H9 (cell line): ENCODE measurements around the gene DEDD2. TPM values are rescaled to one million over a fixed set of nuclear protein-coding genes. Genes with fewer than 3 reads are reported as not detected.

Experiments
- DNase-seq: peaks from one replicate; pipeline ENCODE4 v3.0.0-alpha.2; 2017
- H2AFZ ChIP-seq: one replicate; pipeline ENCODE4 v1.6.1; 2013; ENCODE audit warnings: mild to moderate bottlenecking, low read length, control low read depth, moderate library complexity
- H2AK5ac ChIP-seq: 2 replicates; pipeline ENCODE4 v1.6.1; 2013; ENCODE audit warnings: low read length, control low read depth, mixed read lengths; ENCODE audit not compliant: insufficient read length
- H2BK120ac ChIP-seq: one replicate; pipeline ENCODE4 v1.6.1; 2013; ENCODE audit warnings: low read depth, mild to moderate bottlenecking, low read length, control low read depth, inconsistent platforms; ENCODE audit not compliant: poor library complexity, severe bottlenecking
- H2BK12ac ChIP-seq: 2 replicates; pipeline ENCODE4 v1.6.1; 2013; ENCODE audit warnings: low read length, control low read depth, mixed read lengths, low read depth; ENCODE audit not compliant: insufficient read length
- H2BK15ac ChIP-seq: 2 replicates; pipeline ENCODE4 v1.6.1; 2013; ENCODE audit warnings: low read depth, low read length, control low read depth
- H2BK20ac ChIP-seq: one replicate; pipeline ENCODE4 v1.6.1; 2013; ENCODE audit warnings: low read depth, mild to moderate bottlenecking, low read length, control low read depth, inconsistent platforms; ENCODE audit not compliant: poor library complexity, severe bottlenecking
- H2BK5ac ChIP-seq: 2 replicates; pipeline ENCODE4 v1.6.1; 2013; ENCODE audit warnings: low read length, control low read depth, mixed read lengths; ENCODE audit not compliant: insufficient read length
- H3K14ac ChIP-seq: 2 replicates; pipeline ENCODE4 v1.6.1; 2013; ENCODE audit warnings: low read length, control low read depth; ENCODE audit not compliant: insufficient read depth
- H3K18ac ChIP-seq: 2 replicates; pipeline ENCODE4 v1.6.1; 2013; ENCODE audit warnings: low read depth, mild to moderate bottlenecking, mixed read lengths, low read length, control low read depth; ENCODE audit not compliant: insufficient read length
- H3K23ac ChIP-seq: 2 replicates; pipeline ENCODE4 v1.6.1; 2013; ENCODE audit warnings: low read length, control low read depth, mixed read lengths, low read depth; ENCODE audit not compliant: insufficient read length
- H3K23me2 ChIP-seq: 2 replicates; pipeline ENCODE4 v1.6.1; 2013; ENCODE audit warnings: low read depth, mild to moderate bottlenecking, mixed read lengths, low read length, control low read depth; ENCODE audit not compliant: insufficient read length, poor library complexity, severe bottlenecking
- H3K27ac ChIP-seq: 2 replicates; pipeline ENCODE4 v1.5.1; 2013; ENCODE audit warnings: low read length, control low read depth, mixed read lengths, low read depth; ENCODE audit not compliant: insufficient read length
- H3K27me3 ChIP-seq: 2 replicates; pipeline ENCODE4 v1.6.1; 2013; ENCODE audit warnings: low read length, control low read depth, inconsistent platforms; ENCODE audit not compliant: insufficient read depth
- H3K4ac ChIP-seq: 2 replicates; pipeline ENCODE4 v1.6.1; 2013; ENCODE audit warnings: low read depth, mild to moderate bottlenecking, control low read depth, inconsistent platforms, low read length, moderate library complexity
- H3K4me1 ChIP-seq: 2 replicates; pipeline ENCODE4 v1.6.1; 2013; ENCODE audit warnings: low read length, control low read depth, inconsistent platforms; ENCODE audit not compliant: insufficient read depth
- H3K4me2 ChIP-seq: 2 replicates; pipeline ENCODE4 v1.6.1; 2013; ENCODE audit warnings: low read length, control low read depth, mixed read lengths; ENCODE audit not compliant: insufficient read length, insufficient read depth
- H3K56ac ChIP-seq: 2 replicates; pipeline ENCODE4 v1.6.1; 2013; ENCODE audit warnings: low read depth, mild to moderate bottlenecking, mixed read lengths, low read length, control low read depth; ENCODE audit not compliant: insufficient read length
- H3K79me1 ChIP-seq: 2 replicates; pipeline ENCODE4 v1.6.1; 2013; ENCODE audit warnings: low read depth, mild to moderate bottlenecking, moderate library complexity, low read length, control low read depth, inconsistent platforms; ENCODE audit not compliant: insufficient read depth, poor library complexity, severe bottlenecking
- H3K79me2 ChIP-seq: 2 replicates; pipeline ENCODE4 v1.6.1; 2013; ENCODE audit warnings: low read length, control low read depth, inconsistent platforms; ENCODE audit not compliant: insufficient read depth
- H3K9ac ChIP-seq: 2 replicates; pipeline ENCODE4 v1.6.1; 2013; ENCODE audit warnings: low read length, control low read depth, mixed read lengths; ENCODE audit not compliant: insufficient read length; ENCODE audit errors: extremely low read depth
- H3K9me3 ChIP-seq: one replicate; pipeline ENCODE4 v1.6.1; 2013; ENCODE audit warnings: low read depth, low read length, inconsistent platforms; ENCODE audit not compliant: control insufficient read depth
- H3T11ph ChIP-seq: one replicate; pipeline ENCODE4 v1.6.1; 2013; ENCODE audit warnings: mild to moderate bottlenecking, low read length, control low read depth, inconsistent platforms
- H4K20me1 ChIP-seq: one replicate; pipeline ENCODE4 v1.6.1; 2013; ENCODE audit not compliant: control insufficient read depth, insufficient read length, insufficient read depth
- H4K5ac ChIP-seq: 2 replicates; pipeline ENCODE4 v1.6.1; 2013; ENCODE audit warnings: low read depth, mild to moderate bottlenecking, mixed read lengths, low read length, control low read depth; ENCODE audit not compliant: insufficient read length
- H4K8ac ChIP-seq: replicated peaks from 2 replicates; pipeline ENCODE4 v1.6.1; 2013; ENCODE audit warnings: low read length, control low read depth, mixed read lengths, low read depth; ENCODE audit not compliant: insufficient read length
- H4K91ac ChIP-seq: 2 replicates; pipeline ENCODE4 v1.6.1; 2013; ENCODE audit warnings: low read depth, mild to moderate bottlenecking, moderate library complexity, mixed read lengths, low read length, control low read depth; ENCODE audit not compliant: insufficient read length
- H3K27ac Mint-ChIP-seq, 3 experiments: 2 replicates in 2 of 3; 3 replicates in 1 of 3; pipeline ENCODE4 v1.8.0; 2020 to 2021; ENCODE audit warnings: mixed read lengths in 3 of 3, mild to moderate bottlenecking in 1 of 3, moderate library complexity in 1 of 3
- H3K27me3 Mint-ChIP-seq: 2 replicates; pipeline ENCODE4 v1.8.0; 2021; ENCODE audit warnings: low read depth, mild to moderate bottlenecking, moderate library complexity, mixed read lengths
- H3K36me3 Mint-ChIP-seq, 3 experiments: 2 replicates in 2 of 3; 3 replicates in 1 of 3; pipeline ENCODE4 v1.8.0; 2020 to 2021; ENCODE audit warnings: low read depth in 3 of 3, mixed read lengths in 3 of 3; ENCODE audit not compliant: insufficient read depth in 1 of 3
- H3K4me1 Mint-ChIP-seq, 2 experiments: 2 replicates each; pipeline ENCODE4 v1.8.0; 2020; ENCODE audit warnings: mixed read lengths in 2 of 2
- H3K4me3 Mint-ChIP-seq, 2 experiments: 2 replicates in 1 of 2; 3 replicates in 1 of 2; pipeline ENCODE4 v1.8.0; 2020 to 2021; ENCODE audit warnings: mild to moderate bottlenecking in 2 of 2, mixed read lengths in 2 of 2, moderate library complexity in 1 of 2
- H3K9me3 Mint-ChIP-seq, 2 experiments: 2 replicates in 1 of 2; 3 replicates in 1 of 2; pipeline ENCODE4 v1.8.0; 2020; ENCODE audit warnings: mild to moderate bottlenecking in 2 of 2, mixed read lengths in 2 of 2, moderate library complexity in 1 of 2
- CTCF ChIP-seq: fragments of 200-600 bp; sonication (generic); conservative IDR thresholded peaks from 3 replicates; pipeline ENCODE4 v1.8.0; 2021; ENCODE audit warnings: antibody characterized with exemption, mild to moderate bottlenecking
- WGBS: extraction: QIAGEN DNeasy Blood & Tissue Kit; methylation state at CpG from one replicate; pipeline ENCODE4 v1.1.7; 2013; ENCODE audit warnings: missing lambda C conversion rate, low lambda C conversion rate, mixed read lengths; ENCODE audit not compliant: insufficient read length; ENCODE audit errors: extremely low coverage; 5-methylcytosine and 5-hydroxymethylcytosine counted together
- total RNA-seq: library from RNA; stranded (reverse); gene quantifications from 2 replicates; pipeline ENCODE4 v1.2.1, GENCODE V29; 2021

DEDD2 gene
- total RNA-seq, 1 experiment from 2014 or later = 32.3 TPM

- Histone ChIP-seq H2BK15ac (no peak overlapping the region), H2BK5ac (no peak overlapping the region), H3K23ac (no peak overlapping the region), H3K56ac (no peak overlapping the region), H4K5ac (no peak overlapping the region), H3K27ac (no peak overlapping the region), H3K4me2 (no peak overlapping the region), H3K27me3 (no peaks in the 10 kb centered on the region), H2BK20ac (no peak overlapping the region), H3K9ac (no peak overlapping the region), H3T11ph (no peak overlapping the region), H3K23me2 (no peaks in the 10 kb centered on the region), H4K91ac (no peak overlapping the region), H4K20me1 (no peaks in the 10 kb centered on the region), H3K4me1 (no peaks in the 10 kb centered on the region), H3K79me2 (no peaks in the 10 kb centered on the region), H3K9me3 (no peaks in the 10 kb centered on the region), H3K18ac (no peak overlapping the region), H2AFZ (no peak overlapping the region), H3K79me1 (no peaks in the 10 kb centered on the region), H2BK120ac (no peak overlapping the region), H4K8ac (no peak overlapping the region), H3K14ac (no peak overlapping the region; the same call in 1 of the 2 replicates), H2BK12ac (no peak overlapping the region), H2AK5ac (no peak overlapping the region), H3K4ac (no peak overlapping the region)
- no peaks in the 10 kb centered on the region for H3K9me3 Mint-ChIP-seq
- peaks cover 44 to 88% (median 87%) of the 10 kb centered on the region in 3 experiments for H3K36me3 Mint-ChIP-seq
- H3K4me3 Mint-ChIP-seq = no peak overlapping the region
- TF ChIP-seq CTCF = no peak
- H3K4me1 Mint-ChIP-seq = peaks cover 0 to 6% of the 10 kb centered on the region in 2 experiments; a peak in 1 of 4 replicates
- WGBS = no CpG with 5 or more reads among the region's 10 CpGs
- no peaks in the 10 kb centered on the region; the same call in 1 of the 2 replicates for H3K27me3 Mint-ChIP-seq
- DNase-seq = no peak
- H3K27ac Mint-ChIP-seq = no peak overlapping the region
Observed at GRCh38 chr19:42232435-42232834, 15.0 kb upstream of the DEDD2 start.
